Stimulated activated CD4-positive, alpha-beta T cell treated with anti-CD3 and anti-CD28 coated beads, Interleukin-1b, Interleukin-23, amount 100 ng/mL, for 1 hour (primary cell): ENCODE results near the gene ACOX1.
"Not testable (repeated sequence)": the region's sequence is repeated elsewhere in the genome, so short reads cannot be mapped to it uniquely, and the experiment has no call there.

Experiments used
- DNase-seq, 2 donors: peaks; one replicate each; pipeline ENCODE4 v3.0.0-alpha.2; 2020; ENCODE audit warnings: low read depth in 2 of 2

Gene ACOX1

GRCh38 chr17:75981019-75981615, 2.2 kb upstream of the ACOX1 start:
- no peak for DNase-seq

GRCh38 chr17:75980188-75981018, 1.4 kb upstream of the ACOX1 start:
- no peak for DNase-seq

GRCh38 chr17:75979705-75980187, 780 bp upstream of the ACOX1 start:
- DNase-seq = no peak

- DNase-seq = no peak
Observed at GRCh38 chr17:75976175-75976848, 2.7 kb downstream of the ACOX1 start.

- DNase-seq = no peak
Observed at GRCh38 chr17:75975757-75976174, 3.2 kb downstream of the ACOX1 start.

- DNase-seq = not testable (repeated sequence)
Observed at GRCh38 chr17:75975187-75975586, 3.8 kb downstream of the ACOX1 start.

GRCh38 chr17:75970626-75971025, 8.3 kb downstream of the ACOX1 start:
- no peak for DNase-seq

GRCh38 chr17:75970011-75970523, 8.9 kb downstream of the ACOX1 start:
- no peak for DNase-seq

GRCh38 chr17:75969044-75969443, 9.9 kb downstream of the ACOX1 start:
- not testable (repeated sequence) for DNase-seq

GRCh38 chr17:75965468-75965867, 13.5 kb downstream of the ACOX1 start:
- no peak for DNase-seq

- no peak for DNase-seq
Observed at GRCh38 chr17:75959839-75960511, 19.0 kb downstream of the ACOX1 start.

- no peak for DNase-seq
Observed at GRCh38 chr17:75959051-75959838, 19.7 kb downstream of the ACOX1 start.

GRCh38 chr17:75950855-75951554, 28.0 kb downstream of the ACOX1 start:
- no peak for DNase-seq

GRCh38 chr17:75950421-75950820, 28.5 kb downstream of the ACOX1 start:
- DNase-seq = no peak

- DNase-seq = no peak
Observed at GRCh38 chr17:75945211-75945610, 33.8 kb downstream of the ACOX1 start.

GRCh38 chr17:75943491-75943890, 35.5 kb downstream of the ACOX1 start:
- no peak for DNase-seq

GRCh38 chr17:75942473-75942872, 36.5 kb downstream of the ACOX1 start:
- no peak for DNase-seq

GRCh38 chr17:75941442-75941819, 37.5 kb downstream of the ACOX1 start:
- DNase-seq = no peak

GRCh38 chr17:75940727-75941441, 38.1 kb downstream of the ACOX1 start, which contains the start of gene FBF1:
FBF1 (minus strand) TSS chr17:75941042; CDS start chr17:75938149, 2,893 bp downstream.
- peak; percentile 65 to 75 for DNase-seq

GRCh38 chr17:75937652-75938051, 41.3 kb downstream of the ACOX1 start:
- DNase-seq = no peak
